Measurements from ENCODE around the gene CISD2.

CISD2 gene

DNA sequence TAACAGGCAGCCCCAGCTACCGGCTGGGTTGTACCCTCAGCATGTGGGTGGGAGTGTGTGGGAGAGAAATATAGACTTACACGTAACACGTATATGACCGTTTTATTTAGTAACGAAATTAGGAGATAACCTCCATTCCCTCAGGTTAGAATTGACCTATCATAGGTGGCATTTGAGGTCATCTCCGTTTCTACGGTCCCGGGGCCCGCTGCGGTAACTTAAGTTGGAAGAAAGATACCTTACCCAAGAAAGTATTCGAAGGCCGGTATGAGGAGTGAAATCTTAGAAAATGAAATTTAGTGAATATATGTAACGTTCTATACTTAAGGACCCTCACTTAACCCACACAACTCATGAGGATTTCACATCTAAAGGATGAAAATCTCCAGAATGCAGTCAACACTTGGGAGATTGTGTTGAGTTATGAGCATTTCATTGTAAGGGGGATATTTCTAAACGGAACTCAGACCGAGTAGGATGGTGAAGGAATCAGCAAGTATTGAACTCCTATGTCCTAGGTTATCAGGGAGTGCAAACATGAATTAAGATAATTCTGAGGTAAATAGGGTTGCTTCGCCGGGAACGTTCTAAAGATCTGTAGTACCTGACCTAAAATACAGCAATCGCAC lies 891 bp downstream of the CISD2 start:
- TF ChIP-seq GATA3 (IDR thresholded peaks at IDR 0.05; ENCODE audit: low read depth, low read length) (no peak), GATA2 (IDR thresholded peaks at IDR 0.05; ENCODE audit: low read depth, low read length) (no peak)

DNA sequence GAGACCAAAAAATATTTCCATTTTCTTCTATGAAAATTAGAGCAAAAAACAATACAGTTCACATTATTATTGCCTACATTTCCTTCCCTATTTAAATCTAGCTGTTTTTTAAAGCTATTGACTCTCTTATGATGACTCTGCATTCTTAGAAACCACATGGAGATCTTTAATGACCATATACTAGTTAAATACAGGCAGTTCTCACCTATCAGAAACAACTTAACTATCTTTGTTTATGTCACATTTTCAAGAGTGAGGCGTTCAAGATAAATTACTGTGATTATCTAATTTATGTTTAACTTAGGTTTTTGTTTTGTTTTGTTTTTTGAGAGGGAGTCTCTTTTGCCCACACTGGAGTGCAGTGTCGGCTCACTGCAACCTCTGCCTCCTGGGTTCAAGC lies 3.0 kb downstream of the CISD2 start:
- TF ChIP-seq GATA2 (IDR thresholded peaks at IDR 0.05; ENCODE audit: low read depth, low read length) = no peak
- TF ChIP-seq GATA3 (IDR thresholded peaks at IDR 0.05; ENCODE audit: low read depth, low read length) = no peak

DNA sequence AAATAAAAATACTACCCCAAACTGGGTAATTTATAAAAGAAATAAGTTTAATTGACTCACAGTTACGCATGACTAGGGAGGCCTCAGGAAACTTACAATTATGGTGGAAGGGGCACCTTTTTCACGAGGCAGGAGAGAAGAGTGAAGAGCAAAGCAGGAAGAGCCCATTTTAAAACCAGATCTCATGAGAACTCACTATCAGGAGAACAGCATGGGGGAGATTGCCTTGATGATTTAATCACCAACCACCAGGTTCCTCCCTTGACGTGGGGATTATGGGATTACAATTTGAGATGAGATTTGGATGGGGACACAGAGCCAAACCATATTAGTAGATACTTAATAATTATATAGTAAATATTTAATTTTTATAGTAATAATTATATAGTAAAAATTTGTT lies 10.1 kb downstream of the CISD2 start:
- no peak for TF ChIP-seq GATA3 (IDR thresholded peaks at IDR 0.05; ENCODE audit: low read depth, low read length)
- TF ChIP-seq GATA2 (IDR thresholded peaks at IDR 0.05; ENCODE audit: low read depth, low read length) = no peak

DNA sequence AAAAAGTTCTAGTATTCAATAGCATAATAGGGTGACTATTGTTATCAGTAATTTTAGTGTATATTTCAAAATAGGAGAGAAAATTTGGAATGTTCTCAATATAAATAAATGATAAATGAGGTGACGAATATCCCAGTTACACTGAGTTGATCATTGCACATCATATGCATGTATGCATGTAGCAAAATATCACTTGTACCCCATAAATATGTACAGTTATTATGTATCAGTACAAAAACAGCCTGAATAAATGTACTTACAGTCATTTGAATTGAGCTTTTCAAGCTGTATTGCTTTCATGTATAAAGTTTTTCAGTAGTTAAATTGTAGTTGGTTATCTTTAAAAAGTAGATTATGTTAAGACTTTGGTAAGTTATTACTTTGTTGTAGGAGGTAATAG lies 12.6 kb downstream of the CISD2 start:
- no peak for TF ChIP-seq GATA2 (IDR thresholded peaks at IDR 0.05; ENCODE audit: low read depth, low read length)

GRCh38 chr4:102883278-102883677 lies 14.5 kb downstream of the CISD2 start:
- TF ChIP-seq GATA3 (IDR thresholded peaks at IDR 0.05; ENCODE audit: low read depth, low read length) = no peak
- no peak for TF ChIP-seq GATA2 (IDR thresholded peaks at IDR 0.05; ENCODE audit: low read depth, low read length)

DNA sequence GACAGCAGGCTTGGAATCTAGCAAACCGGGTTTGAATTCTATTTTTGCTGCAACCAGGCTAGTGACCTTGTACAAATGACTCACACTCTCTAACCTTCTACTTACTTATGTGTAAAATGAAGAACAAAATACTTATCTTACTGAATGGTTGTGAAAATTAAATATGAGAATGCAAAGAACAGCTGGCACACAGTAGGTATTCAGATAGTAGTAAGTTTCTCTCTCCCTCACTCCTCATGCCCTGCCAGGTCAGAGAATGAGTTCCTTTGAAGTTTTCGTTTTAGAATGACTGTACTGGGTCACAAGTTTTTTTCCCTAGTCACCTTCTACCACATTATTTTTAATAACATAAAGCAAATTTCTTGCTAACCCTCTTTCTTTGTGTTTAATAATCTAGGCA lies 33.0 kb downstream of the CISD2 start:
- TF ChIP-seq GATA2 (IDR thresholded peaks at IDR 0.05; ENCODE audit: low read depth, low read length) (no peak), GATA3 (IDR thresholded peaks at IDR 0.05; ENCODE audit: low read depth, low read length) (no peak)

- TF ChIP-seq GATA2 (IDR thresholded peaks at IDR 0.05; ENCODE audit: low read depth, low read length) = no peak
- TF ChIP-seq GATA3 (IDR thresholded peaks at IDR 0.05; ENCODE audit: low read depth, low read length) = no peak
Observed at GRCh38 chr4:102918859-102919258, 50.1 kb downstream of the CISD2 start.

GRCh38 chr4:102935716-102936115 lies 66.9 kb downstream of the CISD2 start:
- TF ChIP-seq GATA3 (IDR thresholded peaks at IDR 0.05; ENCODE audit: low read depth, low read length) = no peak
- TF ChIP-seq GATA2 (IDR thresholded peaks at IDR 0.05; ENCODE audit: low read depth, low read length) = no peak

Data from SH-SY5Y (cell line).